ENCODE data around the gene GPR52.
A peak's percentile ranks its signal among the peaks of the same experiment; 100 is the strongest.

Gene GPR52

GRCh38 chr1:174491606-174492005 lies 43.8 kb downstream of the GPR52 start:
- no peak for DNase-seq
- Mint-ChIP-seq H3K27ac (peak overlapping the region in 1 of 2 donors; percentile 42), H3K9me3 (no peaks in the 10 kb centered on the region), H3K4me3 (no peak overlapping the region), H3K27me3 (no peaks in the 10 kb centered on the region), H3K36me3 (ENCODE audit: insufficient read depth) (peaks cover 3% of the 10 kb centered on the region), H3K4me1 (ENCODE audit: low read depth in 2 of 2) (peaks cover 11 to 38% of the 10 kb centered on the region in 2 donors)
- no peak for ATAC-seq (replicated peaks)

GRCh38 chr1:174497478-174497877 lies 49.7 kb downstream of the GPR52 start:
- H3K27me3 Mint-ChIP-seq = no peaks in the 10 kb centered on the region
- H3K36me3 Mint-ChIP-seq (ENCODE audit: insufficient read depth) = peaks cover 3% of the 10 kb centered on the region
- ATAC-seq (replicated peaks) = no peak
- no peak overlapping the region for H3K4me3 Mint-ChIP-seq
- no peaks in the 10 kb centered on the region for H3K9me3 Mint-ChIP-seq
- no peak for DNase-seq
- peaks cover 2 to 18% of the 10 kb centered on the region in 2 donors for H3K4me1 Mint-ChIP-seq (ENCODE audit: low read depth in 2 of 2)
- peak overlapping the region in 1 of 2 donors; percentile 1 for H3K27ac Mint-ChIP-seq
